Stimulated activated CD8-positive, alpha-beta memory T cell treated with anti-CD3 and anti-CD28 coated beads, Interleukin-15, amount 100 ng/mL, for 24 hours (primary cell): Measurements from ENCODE around the gene WDR74.
"Not testable (repeated sequence)": the region's sequence is repeated elsewhere in the genome, so short reads cannot be mapped to it uniquely, and the experiment has no call there.

Experiments
- DNase-seq: peaks from one replicate; pipeline ENCODE4 v3.0.0-alpha.2; 2020; ENCODE audit warnings: low read depth

WDR74 gene

DNA sequence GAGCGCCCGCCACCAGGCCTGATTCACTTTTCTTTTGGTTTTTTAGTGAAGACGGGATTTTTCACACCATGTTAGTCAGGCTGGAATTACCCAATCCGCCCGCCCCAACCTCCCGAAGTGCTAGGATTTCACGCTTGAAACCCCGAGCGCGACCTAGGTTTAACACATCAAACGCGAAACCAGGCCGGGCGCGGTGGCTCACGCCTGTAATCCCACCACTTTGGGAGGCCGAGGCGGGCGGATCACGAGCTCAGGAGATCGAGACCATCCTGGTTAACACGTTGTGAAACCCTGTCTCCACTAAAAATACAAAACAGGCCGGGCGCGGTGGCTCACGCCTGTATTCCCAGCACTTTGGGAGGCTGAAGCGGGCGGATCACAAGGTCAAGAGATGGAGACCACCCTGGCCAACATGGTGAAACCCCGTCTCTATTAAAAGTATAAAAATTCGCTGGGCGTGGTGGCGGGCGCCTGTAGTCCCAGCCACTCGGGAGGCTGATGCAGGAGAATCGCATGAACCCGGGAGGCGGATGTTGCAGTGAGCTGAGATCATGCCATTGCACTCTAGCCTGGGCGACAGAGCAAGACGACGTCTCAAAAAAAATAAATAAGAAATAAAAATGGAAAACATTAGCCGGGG is 1.5 kb upstream of the WDR74 start:
- DNase-seq, result peak; percentile 67

GRCh38 chr11:62835336-62835735 is 4.1 kb downstream of the WDR74 start:
- no peak for DNase-seq

- no peak for DNase-seq
Measured at GRCh38 chr11:62832336-62833234, 6.8 kb downstream of the WDR74 start, which contains the start of gene TEX54. Gene TEX54, minus strand, starts transcription at chr11:62832841.

GRCh38 chr11:62831520-62832335 is 7.7 kb downstream of the WDR74 start, which contains the start of gene STX5:
Gene STX5, minus strand, starts transcription at chr11:62832051. Its CDS starts 808 bp downstream, at chr11:62831243.
- DNase-seq, result peak; percentile 97

DNA sequence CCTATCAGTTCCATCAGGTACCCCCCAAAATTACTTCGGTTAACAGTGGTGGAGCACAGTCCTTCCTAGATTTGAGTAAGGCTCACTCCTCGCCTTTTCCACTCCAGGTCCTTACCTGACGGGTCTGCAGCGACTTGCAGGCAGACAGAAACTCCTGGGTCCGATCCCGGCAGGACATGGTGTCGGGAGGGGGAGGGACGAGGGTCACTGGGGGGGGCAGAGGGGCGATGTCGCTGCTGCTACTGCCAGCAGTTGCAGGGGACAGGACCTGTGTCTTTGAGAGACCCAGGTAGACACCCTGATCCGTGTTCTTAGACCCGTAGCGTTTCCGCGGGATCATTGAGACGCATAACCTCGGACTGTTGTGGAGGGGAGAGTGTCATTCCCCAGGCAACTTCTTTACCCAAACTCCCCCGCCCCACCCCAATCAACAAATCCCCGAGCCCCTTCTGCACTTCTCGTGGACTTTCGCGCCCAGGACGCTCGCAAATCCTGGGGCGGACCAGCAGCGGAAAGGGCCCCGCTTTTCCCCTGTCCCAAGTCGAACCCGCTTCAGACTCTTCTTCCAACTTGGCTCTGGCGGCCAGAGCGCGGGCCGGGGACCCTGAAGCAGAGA is 8.4 kb downstream of the WDR74 start:
- DNase-seq, result no peak

GRCh38 chr11:62828130-62828529 is 11.3 kb downstream of the WDR74 start:
- not testable (repeated sequence) for DNase-seq

DNA sequence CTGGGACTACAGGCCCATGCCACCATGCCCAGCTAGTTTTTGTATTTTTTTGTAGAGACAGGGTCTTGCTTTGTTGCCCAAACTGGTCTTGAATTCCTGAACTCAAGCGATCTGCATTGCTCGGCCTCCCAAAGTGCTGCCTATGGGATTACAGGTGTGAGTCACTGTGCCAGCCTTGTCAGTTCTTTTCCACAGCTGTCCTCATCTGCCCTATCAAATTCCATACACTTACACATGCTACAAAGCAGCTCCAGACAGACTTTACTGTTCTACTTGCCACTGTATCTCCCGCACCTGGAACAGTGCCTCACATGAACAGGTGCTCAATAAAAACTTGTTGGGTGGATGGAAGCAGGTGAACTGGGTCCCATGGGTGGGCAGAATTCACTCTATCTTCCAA is 15.7 kb downstream of the WDR74 start:
- no peak for DNase-seq

DNA sequence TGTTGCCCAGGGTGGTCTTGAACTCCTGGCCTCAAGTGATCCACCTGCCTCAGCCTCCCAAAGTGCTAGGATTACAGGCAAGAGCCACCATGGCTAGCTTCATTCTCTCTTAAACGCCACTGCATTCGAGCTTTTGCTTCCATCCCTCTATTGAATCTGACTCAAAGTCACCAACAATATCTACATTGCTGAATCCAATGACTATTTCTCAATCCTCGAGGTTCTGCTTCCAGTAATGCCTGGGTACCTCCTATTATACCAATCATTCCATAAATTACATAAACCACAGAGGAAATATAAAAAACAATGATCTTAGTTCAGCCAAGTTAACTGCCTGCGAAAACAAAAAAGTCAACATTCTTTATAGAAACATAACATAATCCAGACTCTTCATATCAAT is 22.3 kb downstream of the WDR74 start:
- no peak for DNase-seq

GRCh38 chr11:62816557-62816956 is 22.8 kb downstream of the WDR74 start:
- DNase-seq, result no peak

DNA sequence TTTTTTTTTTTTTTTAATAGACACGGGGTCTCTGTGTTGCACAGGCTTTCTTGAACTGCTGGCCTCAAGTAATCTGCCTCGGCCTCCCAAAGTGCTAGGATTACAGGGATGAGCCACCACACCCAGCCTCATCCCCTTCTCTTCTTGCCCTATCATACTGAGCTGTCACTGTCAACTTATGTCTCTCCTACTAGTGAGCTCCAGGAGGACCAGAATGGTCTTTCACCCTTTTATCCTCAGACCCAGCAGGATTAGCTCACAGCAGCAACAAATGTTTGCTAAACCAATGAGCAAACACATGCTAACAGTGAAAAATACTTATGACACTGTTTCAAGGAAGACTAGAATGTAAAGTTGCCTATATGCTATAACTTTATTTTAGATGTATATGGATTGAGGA is 27.7 kb downstream of the WDR74 start:
- DNase-seq, result no peak

- DNase-seq, result no peak
Measured at GRCh38 chr11:62810748-62811147, 28.6 kb downstream of the WDR74 start.

DNA sequence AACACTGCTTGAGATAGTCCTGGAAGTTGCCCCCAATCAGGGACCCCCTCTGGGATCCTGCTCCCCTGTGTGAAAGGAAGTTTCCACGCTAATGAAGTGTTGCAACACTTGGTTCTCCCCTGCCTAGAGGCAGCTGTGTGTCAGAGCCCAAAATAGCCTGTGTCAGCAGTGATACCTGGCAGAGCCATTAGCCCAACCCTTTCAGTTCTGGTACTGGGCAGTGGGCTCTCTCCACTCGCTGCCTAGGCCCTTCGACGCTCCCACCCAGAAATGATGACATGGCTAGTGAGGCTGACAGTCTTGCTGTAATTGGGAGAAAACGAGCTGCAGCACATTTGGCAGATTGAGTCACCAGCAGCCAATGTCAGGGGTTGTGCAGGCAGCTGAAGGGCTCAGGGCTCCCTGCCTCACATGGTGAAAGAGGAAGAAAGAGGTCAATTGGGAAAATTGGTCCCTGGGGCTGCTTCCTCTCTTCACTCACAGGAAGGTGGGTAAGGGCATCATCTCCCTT is 32.7 kb downstream of the WDR74 start:
- no peak for DNase-seq

DNA sequence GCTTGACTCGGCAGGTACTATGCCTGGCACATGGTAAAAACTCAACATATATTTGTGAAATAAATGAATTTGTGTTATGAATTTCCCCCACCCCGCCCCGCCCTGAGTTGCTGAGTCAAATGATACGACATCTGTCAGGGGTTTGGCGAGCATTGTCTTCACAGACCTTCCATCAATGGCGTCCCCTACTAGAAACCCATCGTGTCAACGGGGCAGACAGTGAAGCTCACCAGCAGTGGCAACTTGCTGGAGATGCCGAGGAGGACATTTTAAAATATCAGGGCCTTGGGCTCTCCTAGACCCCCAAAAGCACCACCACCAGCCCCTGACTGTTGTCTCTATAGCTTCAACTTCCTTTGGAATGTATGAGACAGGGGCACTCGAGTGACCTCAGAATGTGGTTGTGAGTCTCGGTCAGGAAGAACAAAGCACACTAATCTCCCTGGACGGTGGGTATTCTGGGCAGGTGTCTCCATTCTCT is 33.4 kb downstream of the WDR74 start:
- no peak for DNase-seq

DNA sequence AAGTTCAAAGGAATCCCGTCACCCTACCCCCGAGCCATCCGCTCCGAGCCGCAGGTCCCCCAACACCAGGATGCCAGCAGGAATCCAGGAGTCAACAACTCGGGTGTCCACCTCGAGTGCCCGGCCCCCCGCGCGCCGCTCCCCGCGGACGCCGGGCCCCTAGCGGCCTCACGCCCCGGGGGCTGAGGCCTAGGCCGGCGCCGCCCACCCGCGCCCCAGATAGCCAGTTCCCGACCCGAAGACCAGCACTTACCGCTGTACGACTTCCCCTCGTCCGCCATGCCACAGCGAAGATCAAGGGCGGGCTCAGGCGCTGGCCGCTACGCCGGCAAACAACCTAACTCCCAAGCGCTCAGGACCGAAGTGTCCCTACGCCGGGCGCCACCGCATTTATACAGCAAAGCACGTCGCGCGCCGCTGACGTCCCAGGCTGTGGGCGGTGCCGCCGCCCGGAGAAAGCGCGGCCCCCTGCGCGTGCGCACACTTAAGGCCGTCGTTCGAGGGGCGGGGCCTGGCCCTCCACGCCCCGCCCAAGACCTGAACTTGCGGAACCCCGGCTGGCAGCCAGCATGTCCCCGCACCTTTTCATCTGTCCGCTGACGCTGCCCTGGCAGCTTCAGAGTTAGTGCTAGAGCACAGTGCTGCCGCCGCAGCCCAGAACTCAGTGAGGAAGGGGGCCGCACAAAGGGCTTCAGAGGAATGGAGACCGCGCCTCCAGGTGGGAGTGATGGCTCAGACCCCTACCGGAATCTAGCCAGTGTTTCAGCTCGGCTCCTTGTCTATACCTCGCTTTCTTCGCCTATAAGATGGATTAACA is 34.1 kb downstream of the WDR74 start, which contains the start of gene NXF1:
NXF1 (minus strand) TSS at position 365 of the 817 bp plus-strand sequence; CDS start at position 281, 84 bp downstream.
- DNase-seq, result peak; percentile 97

GRCh38 chr11:62804310-62805075 is 34.9 kb downstream of the WDR74 start:
- no peak for DNase-seq

DNA sequence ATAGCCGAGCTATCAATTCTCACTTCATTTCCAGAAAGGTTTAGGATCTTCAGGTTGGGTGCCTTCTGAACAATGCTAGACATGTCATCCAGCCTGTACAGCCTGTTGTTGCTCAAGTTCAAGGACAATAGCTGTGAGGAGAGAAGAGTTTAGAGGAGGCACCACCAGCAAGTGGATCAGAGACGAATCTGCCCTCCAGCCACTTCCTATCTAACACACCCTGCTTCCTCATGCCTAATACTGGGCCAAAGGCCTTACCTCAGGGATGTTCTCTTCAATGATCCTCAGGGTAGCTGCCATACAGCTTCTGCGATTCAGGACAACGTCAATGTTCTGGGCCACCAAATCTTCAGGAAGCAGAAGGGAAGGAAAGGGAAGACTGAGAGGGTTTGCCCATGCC is 38.3 kb downstream of the WDR74 start:
- DNase-seq, result no peak

DNA sequence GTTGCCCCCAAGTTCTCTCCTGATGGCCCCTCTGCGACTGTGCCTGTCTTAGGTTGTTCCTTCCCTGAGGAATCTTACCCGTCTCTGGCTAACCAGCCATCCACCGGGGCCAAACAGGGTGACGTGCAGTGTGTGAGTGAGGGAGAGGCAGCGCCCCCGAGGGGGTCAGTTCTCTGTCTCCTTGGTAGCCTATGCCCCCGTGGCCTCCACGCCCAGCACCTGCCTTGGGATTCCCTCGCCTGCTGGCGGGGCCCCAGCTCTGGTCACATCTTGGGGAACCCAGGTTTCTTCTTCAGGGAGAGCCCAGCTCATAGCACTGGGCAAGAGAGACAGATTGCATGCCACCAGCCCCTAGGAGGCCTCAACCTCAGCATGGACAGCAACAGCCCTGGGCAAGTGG is 39.9 kb downstream of the WDR74 start:
- no peak for DNase-seq

GRCh38 chr11:62796281-62796680 is 43.1 kb downstream of the WDR74 start:
- DNase-seq, result no peak

- no peak for DNase-seq
Measured at GRCh38 chr11:62794201-62794775, 45.1 kb downstream of the WDR74 start.
